B cell (primary cell): ENCODE results near the gene MAB21L3. TPM values are rescaled to one million over a fixed set of nuclear protein-coding genes. Genes with fewer than 3 reads are reported as not detected.

Experiments used
- polyA plus RNA-seq: library from polyadenylated mRNA; depleted of rRNA; stranded (reverse); fragments of >200 nt; gene quantifications from 2 replicates; pipeline ENCODE4 v1.2.3, GENCODE V29; 2012
- total RNA-seq, 2 donors: library from RNA; stranded (reverse); fragments of 120-200 nt in 1 of 2; gene quantifications; 1 replicate in 1 of 2; 2 replicates in 1 of 2; pipeline versions ENCODE4 v1.2.3 to v1.2.4, GENCODE V29; 2013 to 2022

MAB21L3 gene
- total and polyA plus RNA-seq, 2 donors (not counting 1 experiment from before 2014, with no cell fraction given), result not detected

Other genes starting within 250 kb of the MAB21L3 start
- 7.5 and 9.3 TPM in 2 replicates for gene SLC22A15, start 134.9 kb upstream of the MAB21L3 start, total RNA-seq
- gene SLC22A15, start 134.9 kb upstream of the MAB21L3 start, polyA plus RNA-seq, result 1.7 and 3.9 TPM in 2 replicates